NT2/D1 (cell line): ENCODE data around the gene CDC14A.

Source experiments
- SUZ12 ChIP-seq: IDR thresholded peaks from 2 replicates; pipeline ENCODE4 v1.6.1; 2011; ENCODE audit not compliant: insufficient read length, insufficient read depth; ENCODE audit errors: extremely low read depth
- YY1 ChIP-seq: IDR thresholded peaks from 2 replicates; pipeline ENCODE4 v1.6.1; 2011; ENCODE audit not compliant: insufficient read length, insufficient read depth

GRCh38 chr1:100528871-100529270, 176.6 kb downstream of the CDC14A start:
- TF ChIP-seq SUZ12, result no peak
- no peak for TF ChIP-seq YY1
